C4-2B (cell line): ENCODE measurements around the gene CENPP.

Source experiments
- H3K27ac ChIP-seq: fragments of 450-650 bp; 2 replicates; pipeline ENCODE4 v1.5.1; 2017
- ZFX ChIP-seq: fragments of 450-650 bp; IDR thresholded peaks from 2 replicates; pipeline ENCODE4 v1.6.1; 2017
- TF ChIP-seq, protein P1 (sequence below): fragments of 450-650 bp; conservative IDR thresholded peaks from 2 replicates; pipeline ENCODE4 v1.5.1; 2017; ENCODE audit warnings: mild to moderate bottlenecking

The CENPP gene

DNA sequence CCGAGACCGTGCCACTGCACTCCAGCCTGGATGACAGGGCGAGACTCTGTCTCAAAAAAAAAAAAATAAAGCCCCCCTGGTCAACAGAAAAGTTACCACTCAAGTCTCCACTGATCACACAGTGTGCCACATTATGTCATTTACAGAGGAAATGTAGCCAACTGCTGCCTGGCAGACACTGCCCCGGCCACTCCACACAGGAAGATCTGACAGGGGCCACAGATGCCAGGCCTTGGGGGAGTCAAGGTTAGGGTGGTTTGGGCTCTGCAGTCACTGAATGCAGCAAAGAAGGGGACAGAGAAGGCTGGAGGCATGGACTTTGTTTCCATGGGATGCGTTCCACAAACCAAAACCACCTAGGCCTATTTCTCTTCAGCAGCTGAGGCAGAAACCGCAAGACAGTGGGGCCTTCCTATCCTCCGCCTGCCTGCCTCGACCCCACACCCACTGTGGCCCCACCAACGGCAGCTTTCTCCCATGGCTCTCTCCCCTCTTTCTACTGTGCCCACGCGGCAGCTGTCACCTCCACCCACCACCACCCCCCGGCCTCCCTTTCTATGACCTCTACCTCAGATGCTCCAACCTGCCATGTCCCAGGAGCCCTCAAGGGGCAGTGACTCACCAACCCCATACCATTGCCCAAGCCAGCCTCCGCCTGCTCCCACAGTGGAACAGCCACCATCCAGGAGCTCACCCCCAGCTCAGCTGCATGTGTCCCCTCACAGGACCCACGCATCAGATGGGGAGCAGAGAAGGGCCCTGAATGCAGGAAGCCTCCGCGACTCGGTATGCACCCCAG, 331.7 kb downstream of the CENPP start:
- TF ChIP-seq, protein P1, sequence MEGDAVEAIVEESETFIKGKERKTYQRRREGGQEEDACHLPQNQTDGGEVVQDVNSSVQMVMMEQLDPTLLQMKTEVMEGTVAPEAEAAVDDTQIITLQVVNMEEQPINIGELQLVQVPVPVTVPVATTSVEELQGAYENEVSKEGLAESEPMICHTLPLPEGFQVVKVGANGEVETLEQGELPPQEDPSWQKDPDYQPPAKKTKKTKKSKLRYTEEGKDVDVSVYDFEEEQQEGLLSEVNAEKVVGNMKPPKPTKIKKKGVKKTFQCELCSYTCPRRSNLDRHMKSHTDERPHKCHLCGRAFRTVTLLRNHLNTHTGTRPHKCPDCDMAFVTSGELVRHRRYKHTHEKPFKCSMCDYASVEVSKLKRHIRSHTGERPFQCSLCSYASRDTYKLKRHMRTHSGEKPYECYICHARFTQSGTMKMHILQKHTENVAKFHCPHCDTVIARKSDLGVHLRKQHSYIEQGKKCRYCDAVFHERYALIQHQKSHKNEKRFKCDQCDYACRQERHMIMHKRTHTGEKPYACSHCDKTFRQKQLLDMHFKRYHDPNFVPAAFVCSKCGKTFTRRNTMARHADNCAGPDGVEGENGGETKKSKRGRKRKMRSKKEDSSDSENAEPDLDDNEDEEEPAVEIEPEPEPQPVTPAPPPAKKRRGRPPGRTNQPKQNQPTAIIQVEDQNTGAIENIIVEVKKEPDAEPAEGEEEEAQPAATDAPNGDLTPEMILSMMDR: no peak
- no peak for TF ChIP-seq ZFX
- no peak overlapping the region for H3K27ac ChIP-seq

DNA sequence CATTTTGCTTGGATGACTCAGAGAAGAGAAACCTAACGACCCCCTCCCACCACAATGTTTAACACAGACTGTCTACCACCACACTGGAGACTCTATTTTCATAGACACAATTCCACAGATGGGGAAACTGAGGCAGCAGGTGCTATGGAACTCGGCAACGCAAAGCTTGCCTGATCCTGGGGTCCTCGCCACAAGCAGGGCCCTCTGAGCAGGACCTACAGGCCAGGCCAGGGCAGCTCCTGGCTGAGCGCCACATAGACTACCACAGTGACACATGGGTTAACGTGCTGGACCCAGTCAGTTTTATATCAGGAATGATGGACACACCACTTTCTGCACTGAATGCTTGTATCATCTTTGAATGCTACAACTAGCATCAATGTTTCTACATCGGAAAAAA, 332.4 kb downstream of the CENPP start:
- no peak for TF ChIP-seq ZFX
- TF ChIP-seq, protein P1: no peak

DNA sequence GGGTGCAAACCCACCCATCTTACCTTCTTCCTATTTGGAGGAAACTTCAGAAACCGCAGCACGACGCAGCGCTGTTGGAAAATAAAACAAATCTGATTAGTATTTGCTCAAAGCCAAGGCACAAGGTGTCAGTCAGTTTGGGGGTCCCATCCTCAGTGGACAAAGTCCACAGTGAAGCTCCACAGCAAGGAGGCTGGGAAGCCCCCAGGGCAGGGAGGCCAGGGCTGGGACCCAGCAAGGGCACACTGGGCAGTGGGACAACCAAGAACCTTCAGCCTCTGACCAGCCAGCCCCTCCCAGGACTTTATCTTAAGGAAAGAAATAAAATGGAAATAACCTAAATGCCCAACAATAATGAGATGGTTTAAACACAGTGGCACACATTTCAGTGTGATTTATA, 332.9 kb downstream of the CENPP start:
- H3K27ac ChIP-seq: no peak overlapping the region
- TF ChIP-seq, protein P1: no peak
- no peak for TF ChIP-seq ZFX

More for the DNA sequence above, 332.4 kb downstream of the CENPP start:
- no peak overlapping the region for H3K27ac ChIP-seq

DNA sequence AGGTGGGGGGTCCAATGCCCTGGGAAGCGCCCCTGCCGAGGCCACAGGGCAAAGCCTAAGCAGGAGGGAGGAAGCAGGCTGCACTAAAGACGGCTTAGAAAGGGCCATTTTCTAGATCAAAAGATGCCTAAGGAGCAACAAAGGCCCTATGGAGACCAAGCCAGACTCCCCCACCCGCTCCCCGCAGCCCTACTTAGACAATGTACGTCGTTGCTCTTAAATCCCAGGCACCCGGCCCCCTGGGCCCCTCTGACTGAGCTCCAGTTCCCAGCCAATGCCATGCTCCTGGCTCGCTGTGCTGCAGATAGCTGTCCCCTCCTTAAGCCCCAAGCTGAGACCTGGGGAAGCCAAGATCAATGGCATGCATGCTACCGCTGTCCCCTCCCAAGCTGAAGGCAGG, 333.8 kb downstream of the CENPP start:
- no peak overlapping the region for H3K27ac ChIP-seq
- TF ChIP-seq ZFX: no peak
- TF ChIP-seq, protein P1: no peak

DNA sequence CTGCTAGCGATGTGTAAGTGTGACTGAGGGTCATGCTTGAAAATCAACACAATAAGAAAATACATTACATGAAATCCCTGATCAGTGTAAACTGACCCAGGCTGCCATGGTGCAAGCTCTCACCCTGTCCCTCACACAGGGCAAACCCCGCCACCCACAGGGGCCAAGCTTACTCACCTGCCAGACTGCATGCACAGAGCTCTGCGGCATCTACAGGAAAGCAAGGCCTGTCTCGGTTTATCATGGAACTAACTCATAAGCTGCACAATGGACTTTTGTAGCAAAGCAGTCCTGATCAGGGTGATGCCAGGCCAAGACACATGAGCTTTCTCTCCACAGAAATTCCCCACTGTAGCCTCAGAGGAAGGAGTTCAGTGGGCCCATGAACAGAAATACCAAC, 334.5 kb downstream of the CENPP start:
- no peak overlapping the region for H3K27ac ChIP-seq
- TF ChIP-seq ZFX: no peak
- TF ChIP-seq, protein P1: no peak

DNA sequence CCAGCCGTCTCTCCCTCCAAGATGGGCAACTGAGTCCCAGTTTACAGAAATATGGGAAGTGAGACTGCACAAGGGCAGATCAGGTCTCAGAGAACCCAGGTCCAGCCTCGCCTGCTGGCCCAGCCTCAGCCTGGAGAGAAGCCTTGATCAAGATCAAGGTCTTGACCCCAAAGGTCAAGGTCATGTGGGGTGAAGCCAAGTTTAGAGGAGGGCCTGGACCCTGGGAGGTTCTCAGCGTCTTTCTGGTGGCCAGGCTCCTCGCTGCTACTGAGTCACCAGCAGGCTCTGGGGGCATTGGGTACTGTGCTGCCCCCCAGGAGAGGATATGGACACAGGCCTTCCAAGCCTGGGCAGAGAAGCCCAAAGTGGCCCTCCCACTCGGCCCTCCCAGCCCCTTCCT, 335.4 kb downstream of the CENPP start:
- no peak overlapping the region for H3K27ac ChIP-seq
- TF ChIP-seq ZFX: no peak

DNA sequence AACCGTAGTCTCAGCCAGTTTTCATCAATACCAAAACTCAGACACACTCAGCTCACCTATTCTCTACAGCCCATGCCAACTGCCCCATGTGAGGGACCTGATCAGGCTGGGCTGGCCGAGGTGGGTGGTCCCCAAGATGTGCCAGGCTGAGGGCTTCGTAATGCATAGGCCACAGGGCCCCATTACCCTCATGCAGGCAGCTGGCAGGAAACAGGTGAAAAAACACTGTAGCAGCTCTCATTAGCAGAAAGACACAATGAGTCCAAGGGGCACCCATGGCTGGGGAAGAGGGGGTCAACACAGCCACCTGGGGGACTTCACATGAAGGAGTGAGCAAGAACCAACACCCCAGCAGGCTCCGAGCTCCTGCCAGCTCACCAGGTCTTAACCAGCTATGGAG, 336.0 kb downstream of the CENPP start:
- H3K27ac ChIP-seq: no peak overlapping the region
- TF ChIP-seq ZFX: no peak
- TF ChIP-seq, protein P1: no peak

DNA sequence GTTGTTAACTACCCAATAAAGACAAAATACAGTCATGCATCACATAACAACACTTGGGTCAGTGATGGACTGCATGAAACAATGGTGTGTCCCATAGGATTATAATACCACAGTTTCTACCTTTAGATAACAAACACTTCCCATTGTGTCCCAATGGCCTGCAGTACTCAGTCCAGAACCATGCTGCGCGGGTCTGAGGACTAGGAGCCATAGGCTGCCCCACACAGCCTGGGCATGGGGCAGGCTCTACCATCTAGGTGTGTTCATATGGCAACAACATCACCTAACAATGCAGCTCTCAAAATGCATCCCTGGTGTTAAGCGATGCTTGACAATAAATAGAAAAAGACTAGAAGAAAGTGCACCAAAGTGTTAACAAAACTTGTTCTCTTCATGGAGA, 337.4 kb downstream of the CENPP start:
- TF ChIP-seq, protein P1: no peak
- no peak for TF ChIP-seq ZFX
- no peak overlapping the region for H3K27ac ChIP-seq
